ENCODE measurements around the gene PHLDA2.
A peak's percentile ranks its signal among the peaks of the same experiment; 100 is the strongest.

The PHLDA2 gene, protein sequence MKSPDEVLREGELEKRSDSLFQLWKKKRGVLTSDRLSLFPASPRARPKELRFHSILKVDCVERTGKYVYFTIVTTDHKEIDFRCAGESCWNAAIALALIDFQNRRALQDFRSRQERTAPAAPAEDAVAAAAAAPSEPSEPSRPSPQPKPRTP

GRCh38 chr11:2928605-2929530, at the start of gene PHLDA2:
TSS of gene PHLDA2 (minus strand) at chr11:2929420. CDS start at chr11:2929364, 56 bp downstream.
- no peaks in the 10 kb centered on the region for H3K9me3 ChIP-seq (ENCODE audit: control insufficient read depth in 5 of 5, low read length in 5 of 5)
- peak within 1 kb of the TSS; percentile 30 for H3K27ac ChIP-seq (ENCODE audit: low read depth, low read length)
- H3K9ac ChIP-seq (ENCODE audit: low read length in 5 of 5), result peak within 1 kb of the TSS in 4 of 5 donors; percentile 42 to 69 (median 56)
- H3K4me1 ChIP-seq (ENCODE audit: control insufficient read depth in 5 of 5, insufficient read depth in 5 of 5, low read length in 5 of 5), result peaks cover 5 to 54% (median 40%) of the 10 kb centered on the region in 5 donors
- peak within 1 kb of the TSS; percentile 58 to 71 (median 64) for H3K4me3 ChIP-seq (ENCODE audit: low read depth in 1 of 5, low read length in 5 of 5)
- H3K27me3 ChIP-seq (ENCODE audit: control insufficient read depth in 5 of 5, insufficient read depth in 4 of 5, low read length in 5 of 5), result peaks cover 0 to 32% (median 6%) of the 10 kb centered on the region in 5 donors
- no peaks in the 10 kb centered on the region for H3K36me3 ChIP-seq (ENCODE audit: control insufficient read depth in 5 of 5, insufficient read depth in 5 of 5, low read length in 5 of 5)

- Histone ChIP-seq H3K36me3 (ENCODE audit: control insufficient read depth in 5 of 5, insufficient read depth in 5 of 5, low read length in 5 of 5) (peaks cover 26 to 69% (median 60%) of the 10 kb centered on the region in 5 donors), H3K9ac (ENCODE audit: low read length in 5 of 5) (no peak overlapping the region), H3K4me1 (ENCODE audit: control insufficient read depth in 5 of 5, insufficient read depth in 5 of 5, low read length in 5 of 5) (peaks cover 0 to 10% (median 6%) of the 10 kb centered on the region in 5 donors), H3K4me3 (ENCODE audit: low read depth in 1 of 5, low read length in 5 of 5) (no peak overlapping the region), H3K27ac (ENCODE audit: low read depth, low read length) (no peak overlapping the region), H3K27me3 (ENCODE audit: control insufficient read depth in 5 of 5, insufficient read depth in 4 of 5, low read length in 5 of 5) (no peaks in the 10 kb centered on the region), H3K9me3 (ENCODE audit: control insufficient read depth in 5 of 5, low read length in 5 of 5) (no peaks in the 10 kb centered on the region)
Measured at GRCh38 chr11:2977113-2977512, 47.9 kb upstream of the PHLDA2 start.

DNA sequence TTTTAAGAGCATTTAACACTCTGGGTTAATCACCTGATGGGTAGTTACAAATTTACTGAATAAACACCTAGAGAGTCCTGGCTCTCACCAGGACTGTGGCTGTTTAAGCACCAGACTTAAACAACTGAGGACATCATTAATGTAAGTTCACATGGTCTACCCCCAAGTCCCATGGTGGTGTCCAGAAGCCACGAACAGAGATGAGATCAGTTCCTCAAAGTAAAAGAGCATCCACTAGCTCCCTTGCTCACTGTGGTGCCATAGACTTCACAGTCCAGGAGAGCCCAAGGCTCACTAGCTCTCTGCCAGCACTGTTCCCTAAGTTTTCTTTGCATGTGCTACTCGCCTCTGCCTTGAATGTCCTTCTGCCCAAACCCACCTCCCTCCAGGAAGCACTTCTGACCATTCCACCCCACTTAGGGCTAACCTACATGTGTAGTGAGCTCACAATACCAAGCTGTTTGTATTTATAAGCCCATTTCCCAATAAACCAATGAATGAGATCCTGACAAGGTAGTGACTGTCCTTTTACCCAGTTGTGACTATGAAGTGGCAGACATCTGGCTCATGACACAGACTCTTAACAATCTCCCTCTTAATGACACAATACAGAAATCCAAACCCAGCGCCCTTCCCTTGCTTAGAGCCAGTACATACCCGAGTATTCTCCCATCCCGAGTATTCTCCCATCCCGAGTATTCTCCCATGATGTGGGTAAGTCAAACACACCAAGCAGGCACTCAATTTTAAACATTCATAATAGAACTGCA, 47.3 kb upstream of the PHLDA2 start:
- H3K4me3 ChIP-seq (ENCODE audit: low read depth in 1 of 5, low read length in 5 of 5), result no peak overlapping the region
- no peak overlapping the region for H3K27ac ChIP-seq (ENCODE audit: low read depth, low read length)
- no peaks in the 10 kb centered on the region for H3K9me3 ChIP-seq (ENCODE audit: control insufficient read depth in 5 of 5, low read length in 5 of 5)
- peaks cover 32 to 75% (median 66%) of the 10 kb centered on the region in 5 donors for H3K36me3 ChIP-seq (ENCODE audit: control insufficient read depth in 5 of 5, insufficient read depth in 5 of 5, low read length in 5 of 5)
- no peak overlapping the region for H3K9ac ChIP-seq (ENCODE audit: low read length in 5 of 5)
- H3K4me1 ChIP-seq (ENCODE audit: control insufficient read depth in 5 of 5, insufficient read depth in 5 of 5, low read length in 5 of 5), result peaks cover 0 to 4% (median 0%) of the 10 kb centered on the region in 5 donors
- no peaks in the 10 kb centered on the region for H3K27me3 ChIP-seq (ENCODE audit: control insufficient read depth in 5 of 5, insufficient read depth in 4 of 5, low read length in 5 of 5)

DNA sequence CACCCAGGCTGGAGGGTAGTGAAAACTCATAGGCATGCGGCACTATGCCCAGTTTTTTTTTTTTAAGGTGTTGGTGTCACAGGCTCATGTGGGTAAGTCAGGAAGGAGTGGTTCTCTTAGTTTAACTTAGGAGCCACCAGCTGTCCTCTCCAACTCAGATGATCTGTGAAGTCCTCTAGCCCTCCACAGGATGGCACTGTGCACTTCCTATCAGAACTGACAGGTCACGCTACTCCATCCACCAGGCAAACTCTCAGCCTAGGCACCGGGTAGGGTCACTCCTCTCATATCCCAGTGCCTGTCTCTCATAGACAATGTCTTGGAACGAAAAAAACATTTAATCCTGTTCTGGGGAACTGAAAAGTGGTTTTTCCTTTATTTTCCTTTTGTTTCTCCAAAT, 46.4 kb upstream of the PHLDA2 start:
- Histone ChIP-seq H3K9me3 (ENCODE audit: control insufficient read depth in 5 of 5, low read length in 5 of 5) (no peaks in the 10 kb centered on the region), H3K27me3 (ENCODE audit: control insufficient read depth in 5 of 5, insufficient read depth in 4 of 5, low read length in 5 of 5) (no peaks in the 10 kb centered on the region), H3K36me3 (ENCODE audit: control insufficient read depth in 5 of 5, insufficient read depth in 5 of 5, low read length in 5 of 5) (peaks cover 36 to 83% (median 73%) of the 10 kb centered on the region in 5 donors), H3K9ac (ENCODE audit: low read length in 5 of 5) (no peak overlapping the region), H3K4me3 (ENCODE audit: low read depth in 1 of 5, low read length in 5 of 5) (no peak overlapping the region), H3K4me1 (ENCODE audit: control insufficient read depth in 5 of 5, insufficient read depth in 5 of 5, low read length in 5 of 5) (peaks cover 0 to 5% (median 0%) of the 10 kb centered on the region in 5 donors), H3K27ac (ENCODE audit: low read depth, low read length) (no peak overlapping the region)

- no peaks in the 10 kb centered on the region for H3K27me3 ChIP-seq (ENCODE audit: control insufficient read depth in 5 of 5, insufficient read depth in 4 of 5, low read length in 5 of 5)
- peaks cover 0 to 5% (median 0%) of the 10 kb centered on the region in 5 donors for H3K4me1 ChIP-seq (ENCODE audit: control insufficient read depth in 5 of 5, insufficient read depth in 5 of 5, low read length in 5 of 5)
- H3K9me3 ChIP-seq (ENCODE audit: control insufficient read depth in 5 of 5, low read length in 5 of 5), result no peaks in the 10 kb centered on the region
- H3K27ac ChIP-seq (ENCODE audit: low read depth, low read length), result no peak overlapping the region
- H3K9ac ChIP-seq (ENCODE audit: low read length in 5 of 5), result no peak overlapping the region
- peaks cover 41 to 96% (median 86%) of the 10 kb centered on the region in 5 donors for H3K36me3 ChIP-seq (ENCODE audit: control insufficient read depth in 5 of 5, insufficient read depth in 5 of 5, low read length in 5 of 5)
- no peak overlapping the region for H3K4me3 ChIP-seq (ENCODE audit: low read depth in 1 of 5, low read length in 5 of 5)
Measured at GRCh38 chr11:2974272-2974671, 45.1 kb upstream of the PHLDA2 start.

- no peak overlapping the region for H3K27ac ChIP-seq (ENCODE audit: low read depth, low read length)
- H3K36me3 ChIP-seq (ENCODE audit: control insufficient read depth in 5 of 5, insufficient read depth in 5 of 5, low read length in 5 of 5), result peaks cover 34 to 96% (median 86%) of the 10 kb centered on the region in 5 donors
Measured at GRCh38 chr11:2968341-2968900, 39.2 kb upstream of the PHLDA2 start.

GRCh38 chr11:2964782-2965181, 35.6 kb upstream of the PHLDA2 start:
- Histone ChIP-seq H3K9me3 (ENCODE audit: control insufficient read depth in 5 of 5, low read length in 5 of 5) (no peaks in the 10 kb centered on the region), H3K9ac (ENCODE audit: low read length in 5 of 5) (no peak overlapping the region), H3K36me3 (ENCODE audit: control insufficient read depth in 5 of 5, insufficient read depth in 5 of 5, low read length in 5 of 5) (peaks cover 28 to 91% (median 86%) of the 10 kb centered on the region in 5 donors), H3K27me3 (ENCODE audit: control insufficient read depth in 5 of 5, insufficient read depth in 4 of 5, low read length in 5 of 5) (no peaks in the 10 kb centered on the region), H3K4me3 (ENCODE audit: low read depth in 1 of 5, low read length in 5 of 5) (no peak overlapping the region), H3K4me1 (ENCODE audit: control insufficient read depth in 5 of 5, insufficient read depth in 5 of 5, low read length in 5 of 5) (peaks cover 0 to 8% (median 5%) of the 10 kb centered on the region in 5 donors), H3K27ac (ENCODE audit: low read depth, low read length) (no peak overlapping the region)

More at GRCh38 chr11:2968341-2968900, 39.2 kb upstream of the PHLDA2 start:
- H3K4me3 ChIP-seq (ENCODE audit: low read depth in 1 of 5, low read length in 5 of 5), result no peak overlapping the region
- H3K27me3 ChIP-seq (ENCODE audit: control insufficient read depth in 5 of 5, insufficient read depth in 4 of 5, low read length in 5 of 5), result no peaks in the 10 kb centered on the region
- H3K9me3 ChIP-seq (ENCODE audit: control insufficient read depth in 5 of 5, low read length in 5 of 5), result no peaks in the 10 kb centered on the region
- peaks cover 0 to 13% (median 5%) of the 10 kb centered on the region in 5 donors for H3K4me1 ChIP-seq (ENCODE audit: control insufficient read depth in 5 of 5, insufficient read depth in 5 of 5, low read length in 5 of 5)
- H3K9ac ChIP-seq (ENCODE audit: low read length in 5 of 5), result no peak overlapping the region

DNA sequence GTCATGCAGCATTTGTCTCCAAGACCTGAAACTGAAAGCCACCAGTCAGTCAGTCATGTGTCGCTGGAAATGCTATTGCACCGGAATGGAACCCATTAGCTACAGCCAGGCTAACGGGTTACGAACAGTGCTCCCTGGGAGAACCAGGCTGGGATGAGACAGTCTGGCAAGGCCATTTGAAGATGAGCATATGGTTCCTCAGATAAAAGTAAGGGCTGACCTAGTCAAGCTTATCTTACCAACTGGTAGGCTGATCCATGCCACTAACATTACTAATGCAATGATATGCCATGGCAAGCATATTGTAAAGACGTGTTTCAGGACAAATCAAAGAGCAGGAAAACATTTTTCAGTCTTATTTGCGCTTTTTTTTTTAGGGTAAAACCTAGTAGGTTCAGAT, 34.5 kb upstream of the PHLDA2 start:
- H3K36me3 ChIP-seq (ENCODE audit: control insufficient read depth in 5 of 5, insufficient read depth in 5 of 5, low read length in 5 of 5), result peaks cover 30 to 91% (median 85%) of the 10 kb centered on the region in 5 donors
- H3K9me3 ChIP-seq (ENCODE audit: control insufficient read depth in 5 of 5, low read length in 5 of 5), result no peaks in the 10 kb centered on the region
- H3K27me3 ChIP-seq (ENCODE audit: control insufficient read depth in 5 of 5, insufficient read depth in 4 of 5, low read length in 5 of 5), result no peaks in the 10 kb centered on the region
- H3K27ac ChIP-seq (ENCODE audit: low read depth, low read length), result no peak overlapping the region
- peaks cover 0 to 8% (median 5%) of the 10 kb centered on the region in 5 donors for H3K4me1 ChIP-seq (ENCODE audit: control insufficient read depth in 5 of 5, insufficient read depth in 5 of 5, low read length in 5 of 5)
- no peak overlapping the region for H3K4me3 ChIP-seq (ENCODE audit: low read depth in 1 of 5, low read length in 5 of 5)
- H3K9ac ChIP-seq (ENCODE audit: low read length in 5 of 5), result no peak overlapping the region

GRCh38 chr11:2963112-2963754, 34.0 kb upstream of the PHLDA2 start:
- Histone ChIP-seq H3K27ac (ENCODE audit: low read depth, low read length) (no peak overlapping the region), H3K4me1 (ENCODE audit: control insufficient read depth in 5 of 5, insufficient read depth in 5 of 5, low read length in 5 of 5) (peaks cover 0 to 8% (median 5%) of the 10 kb centered on the region in 5 donors), H3K9ac (ENCODE audit: low read length in 5 of 5) (no peak overlapping the region), H3K27me3 (ENCODE audit: control insufficient read depth in 5 of 5, insufficient read depth in 4 of 5, low read length in 5 of 5) (no peaks in the 10 kb centered on the region), H3K36me3 (ENCODE audit: control insufficient read depth in 5 of 5, insufficient read depth in 5 of 5, low read length in 5 of 5) (peaks cover 32 to 91% (median 85%) of the 10 kb centered on the region in 5 donors), H3K4me3 (ENCODE audit: low read depth in 1 of 5, low read length in 5 of 5) (no peak overlapping the region), H3K9me3 (ENCODE audit: control insufficient read depth in 5 of 5, low read length in 5 of 5) (no peaks in the 10 kb centered on the region)

Data from subcutaneous abdominal adipose tissue (tissue), 5 donors.